IPS-20b (cell line): ENCODE data around the gene OR56A1.

Source experiments
- H3K27ac ChIP-seq: one replicate; pipeline ENCODE4 v1.5.1; 2013; ENCODE audit warnings: low read length
- H3K27me3 ChIP-seq: 2 replicates; pipeline ENCODE4 v1.6.1; 2013; ENCODE audit warnings: mild to moderate bottlenecking, low read length, inconsistent platforms; ENCODE audit not compliant: insufficient read depth
- H3K36me3 ChIP-seq: 2 replicates; pipeline ENCODE4 v1.6.1; 2013; ENCODE audit warnings: low read depth, mild to moderate bottlenecking, inconsistent platforms, low read length, moderate library complexity; ENCODE audit not compliant: insufficient read depth
- H3K4me1 ChIP-seq: 2 replicates; pipeline ENCODE4 v1.6.1; 2013; ENCODE audit warnings: mild to moderate bottlenecking, control low read depth, inconsistent platforms, low read length, moderate library complexity; ENCODE audit not compliant: insufficient read depth
- H3K4me3 ChIP-seq: 2 replicates; pipeline ENCODE4 v1.5.1; 2013; ENCODE audit warnings: mild to moderate bottlenecking, low read length, inconsistent platforms
- H3K9ac ChIP-seq: 2 replicates; pipeline ENCODE4 v1.6.1; 2013; ENCODE audit warnings: low read depth, mild to moderate bottlenecking, inconsistent platforms, low read length, moderate library complexity
- H3K9me3 ChIP-seq: 2 replicates; pipeline ENCODE4 v1.6.1; 2013; ENCODE audit warnings: mild to moderate bottlenecking, low read depth, low read length, inconsistent platforms; ENCODE audit not compliant: insufficient read depth

The OR56A1 gene

GRCh38 chr11:6025056-6025455 lies 5.5 kb downstream of the OR56A1 start:
- Histone ChIP-seq H3K4me3 (no peak overlapping the region), H3K9ac (no peak overlapping the region), H3K4me1 (no peaks in the 10 kb centered on the region), H3K9me3 (no peaks in the 10 kb centered on the region), H3K27me3 (no peaks in the 10 kb centered on the region; the same call in 1 of the 2 replicates), H3K36me3 (no peaks in the 10 kb centered on the region), H3K27ac (no peak overlapping the region)

DNA sequence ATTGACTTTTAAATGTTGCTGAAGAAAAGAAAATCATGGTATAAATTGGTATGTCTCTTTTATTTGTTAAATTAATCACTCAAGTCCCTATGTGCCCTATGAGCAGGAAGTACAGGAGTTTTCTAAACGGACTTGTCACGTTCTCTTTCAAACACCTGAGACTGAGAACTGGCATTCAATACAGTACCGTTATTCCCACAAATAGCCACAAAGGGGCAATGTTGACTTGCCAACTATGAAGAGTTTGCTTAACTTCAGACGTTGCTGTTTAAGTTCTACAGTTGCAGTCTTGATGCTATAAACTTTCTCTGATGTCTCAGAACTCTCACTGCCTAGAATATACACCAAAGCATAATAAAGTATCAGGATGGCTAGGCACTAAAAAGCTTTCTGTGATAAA lies 7.6 kb downstream of the OR56A1 start:
- Histone ChIP-seq H3K9me3 (no peaks in the 10 kb centered on the region), H3K36me3 (no peaks in the 10 kb centered on the region), H3K27me3 (no peaks in the 10 kb centered on the region; the same call in 1 of the 2 replicates), H3K4me3 (no peak overlapping the region), H3K9ac (no peak overlapping the region), H3K27ac (no peak overlapping the region), H3K4me1 (no peaks in the 10 kb centered on the region)

DNA sequence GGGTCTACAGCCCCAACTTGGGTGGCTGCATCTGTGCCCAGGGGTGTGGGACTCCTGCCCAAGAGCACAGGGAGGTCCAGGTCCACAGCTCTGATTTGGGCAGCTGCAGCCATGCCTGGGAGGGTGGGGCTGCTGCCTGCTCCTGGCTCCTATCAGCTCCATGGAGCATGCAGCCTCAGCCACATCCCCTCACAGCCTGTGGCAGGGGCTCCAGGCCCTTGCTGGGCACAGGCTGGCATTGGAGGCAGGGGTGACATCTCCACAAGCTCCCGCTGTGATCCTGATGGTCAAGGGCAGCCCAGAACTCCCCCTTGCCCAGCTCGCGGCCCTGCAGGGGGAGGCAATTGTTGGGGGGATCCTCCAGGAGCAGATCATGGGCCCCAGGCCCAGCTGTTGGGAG lies 17.5 kb downstream of the OR56A1 start:
- no peaks in the 10 kb centered on the region; the same call in 1 of the 2 replicates for H3K4me1 ChIP-seq
- H3K9me3 ChIP-seq: no peaks in the 10 kb centered on the region
- H3K27me3 ChIP-seq: no peaks in the 10 kb centered on the region
- no peaks in the 10 kb centered on the region for H3K36me3 ChIP-seq
- H3K27ac ChIP-seq: no peak overlapping the region
- H3K9ac ChIP-seq: no peak overlapping the region
- no peak overlapping the region for H3K4me3 ChIP-seq

GRCh38 chr11:6012035-6012668 lies 18.4 kb downstream of the OR56A1 start:
- Histone ChIP-seq H3K27me3 (no peaks in the 10 kb centered on the region), H3K27ac (no peak overlapping the region), H3K4me1 (no peaks in the 10 kb centered on the region; the same call in 1 of the 2 replicates)

GRCh38 chr11:6006846-6007245 lies 23.7 kb downstream of the OR56A1 start, which contains the start of gene OR56A4:
Gene OR56A4 (minus strand): TSS chr11:6006946. CDS start chr11:6002992, 3,954 bp downstream.
- Histone ChIP-seq H3K9me3 (no peaks in the 10 kb centered on the region), H3K9ac (no peak within 1 kb of the TSS), H3K4me1 (no peaks in the 10 kb centered on the region), H3K36me3 (no peaks in the 10 kb centered on the region), H3K27ac (no peak within 1 kb of the TSS), H3K4me3 (no peak within 1 kb of the TSS), H3K27me3 (no peaks in the 10 kb centered on the region)

More at GRCh38 chr11:6012035-6012668, 18.4 kb downstream of the OR56A1 start:
- Histone ChIP-seq H3K9ac (no peak overlapping the region), H3K36me3 (no peaks in the 10 kb centered on the region), H3K9me3 (no peaks in the 10 kb centered on the region), H3K4me3 (no peak overlapping the region)

GRCh38 chr11:6006395-6006794 lies 24.2 kb downstream of the OR56A1 start:
- Histone ChIP-seq H3K27ac (no peak overlapping the region), H3K4me3 (no peak overlapping the region), H3K9ac (no peak overlapping the region), H3K9me3 (no peaks in the 10 kb centered on the region), H3K4me1 (no peaks in the 10 kb centered on the region), H3K27me3 (no peaks in the 10 kb centered on the region), H3K36me3 (no peaks in the 10 kb centered on the region)

- Histone ChIP-seq H3K27me3 (no peaks in the 10 kb centered on the region), H3K4me1 (no peaks in the 10 kb centered on the region), H3K9ac (no peak overlapping the region), H3K9me3 (no peaks in the 10 kb centered on the region), H3K27ac (no peak overlapping the region), H3K36me3 (no peaks in the 10 kb centered on the region), H3K4me3 (no peak overlapping the region)
Observed at GRCh38 chr11:6002202-6002699, 28.3 kb downstream of the OR56A1 start.

- Histone ChIP-seq H3K36me3 (no peaks in the 10 kb centered on the region), H3K27me3 (no peaks in the 10 kb centered on the region), H3K9me3 (no peaks in the 10 kb centered on the region), H3K4me3 (no peak overlapping the region), H3K4me1 (no peaks in the 10 kb centered on the region), H3K9ac (no peak overlapping the region), H3K27ac (no peak overlapping the region)
Observed at GRCh38 chr11:5994791-5995190, 35.8 kb downstream of the OR56A1 start.

GRCh38 chr11:5992604-5993251 lies 37.8 kb downstream of the OR56A1 start:
- no peak overlapping the region for H3K27ac ChIP-seq
- H3K36me3 ChIP-seq: no peaks in the 10 kb centered on the region
- H3K9me3 ChIP-seq: no peaks in the 10 kb centered on the region
- H3K27me3 ChIP-seq: no peaks in the 10 kb centered on the region
- no peaks in the 10 kb centered on the region for H3K4me1 ChIP-seq
- no peak overlapping the region for H3K9ac ChIP-seq
- no peak overlapping the region for H3K4me3 ChIP-seq

DNA sequence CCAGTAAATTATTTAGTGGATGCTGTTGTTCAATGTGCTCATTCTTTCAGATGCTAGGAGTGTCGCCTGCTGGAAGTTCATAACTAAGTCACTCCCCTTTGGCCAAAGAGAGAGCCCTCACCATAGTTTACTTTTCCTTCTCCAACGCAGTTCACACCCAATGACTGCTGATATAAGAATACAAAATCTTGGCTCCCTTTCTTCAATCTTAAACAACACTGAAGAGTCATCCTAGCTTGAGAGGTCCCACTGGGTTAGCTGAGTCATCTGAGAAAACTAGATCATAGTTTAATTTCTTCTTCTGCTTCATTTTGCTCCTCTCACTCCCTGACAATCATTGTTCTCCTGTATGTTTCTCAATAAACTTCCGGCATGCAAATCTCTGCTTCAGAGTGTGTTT lies 38.4 kb downstream of the OR56A1 start:
- H3K4me3 ChIP-seq: no peak overlapping the region
- H3K36me3 ChIP-seq: no peaks in the 10 kb centered on the region
- H3K27me3 ChIP-seq: no peaks in the 10 kb centered on the region
- no peaks in the 10 kb centered on the region for H3K9me3 ChIP-seq
- no peaks in the 10 kb centered on the region for H3K4me1 ChIP-seq
- no peak overlapping the region for H3K27ac ChIP-seq
- H3K9ac ChIP-seq: no peak overlapping the region

- H3K4me3 ChIP-seq: no peak overlapping the region
- H3K27ac ChIP-seq: no peak overlapping the region
- H3K27me3 ChIP-seq: no peaks in the 10 kb centered on the region
- H3K36me3 ChIP-seq: no peaks in the 10 kb centered on the region
- H3K4me1 ChIP-seq: no peaks in the 10 kb centered on the region
- no peak overlapping the region for H3K9ac ChIP-seq
- H3K9me3 ChIP-seq: no peaks in the 10 kb centered on the region
Observed at GRCh38 chr11:5989203-5989602, 41.4 kb downstream of the OR56A1 start.

- Histone ChIP-seq H3K9me3 (peaks cover under 1% of the 10 kb centered on the region; the same call in 1 of the 2 replicates), H3K4me1 (no peaks in the 10 kb centered on the region), H3K4me3 (no peak within 1 kb of the TSS), H3K27ac (no peak within 1 kb of the TSS), H3K9ac (no peak within 1 kb of the TSS), H3K27me3 (no peaks in the 10 kb centered on the region), H3K36me3 (no peaks in the 10 kb centered on the region)
Observed at GRCh38 chr11:5986885-5987284, 43.7 kb downstream of the OR56A1 start, which contains the start of gene OR52L1. Gene OR52L1 (minus strand): TSS chr11:5986985. CDS start chr11:5986930, 55 bp downstream.
